PC-3 (cell line): ENCODE results near the gene SDK1.

Experiments
- EZH2phosphoT487 ChIP-seq: fragments of 300-600 bp; sonication (generic); IDR thresholded peaks from 2 replicates; pipeline ENCODE4 v1.6.1; 2018; ENCODE audit warnings: mild to moderate bottlenecking, antibody characterized with exemption, low read length, borderline replicate concordance
- TF ChIP-seq, protein P1 (sequence below): fragments of 300-600 bp; sonication (generic); conservative IDR thresholded peaks from 2 replicates; pipeline ENCODE4 v1.5.1; 2017; ENCODE audit warnings: antibody characterized with exemption, low read depth, mild to moderate bottlenecking, low read length

DNA sequence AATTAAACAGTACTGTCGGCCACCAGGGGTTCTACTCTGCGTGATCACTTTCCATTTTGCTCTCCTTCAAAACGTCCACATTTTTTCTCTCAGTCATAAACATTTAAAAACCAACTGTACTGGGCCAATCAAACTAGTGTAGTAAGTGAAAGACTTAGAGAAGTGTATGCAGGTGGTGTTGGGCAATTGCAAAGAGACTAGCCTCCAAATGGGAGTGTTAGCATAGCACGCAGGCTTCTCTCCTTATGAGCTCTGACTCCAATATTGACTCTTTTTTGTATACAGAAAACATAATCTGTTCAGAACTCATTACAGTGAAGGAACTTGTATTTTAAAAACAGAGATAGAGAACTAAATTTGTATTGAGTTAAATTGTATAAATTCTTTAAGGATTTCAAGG is 150.6 kb downstream of the SDK1 start:
- TF ChIP-seq, protein P1, sequence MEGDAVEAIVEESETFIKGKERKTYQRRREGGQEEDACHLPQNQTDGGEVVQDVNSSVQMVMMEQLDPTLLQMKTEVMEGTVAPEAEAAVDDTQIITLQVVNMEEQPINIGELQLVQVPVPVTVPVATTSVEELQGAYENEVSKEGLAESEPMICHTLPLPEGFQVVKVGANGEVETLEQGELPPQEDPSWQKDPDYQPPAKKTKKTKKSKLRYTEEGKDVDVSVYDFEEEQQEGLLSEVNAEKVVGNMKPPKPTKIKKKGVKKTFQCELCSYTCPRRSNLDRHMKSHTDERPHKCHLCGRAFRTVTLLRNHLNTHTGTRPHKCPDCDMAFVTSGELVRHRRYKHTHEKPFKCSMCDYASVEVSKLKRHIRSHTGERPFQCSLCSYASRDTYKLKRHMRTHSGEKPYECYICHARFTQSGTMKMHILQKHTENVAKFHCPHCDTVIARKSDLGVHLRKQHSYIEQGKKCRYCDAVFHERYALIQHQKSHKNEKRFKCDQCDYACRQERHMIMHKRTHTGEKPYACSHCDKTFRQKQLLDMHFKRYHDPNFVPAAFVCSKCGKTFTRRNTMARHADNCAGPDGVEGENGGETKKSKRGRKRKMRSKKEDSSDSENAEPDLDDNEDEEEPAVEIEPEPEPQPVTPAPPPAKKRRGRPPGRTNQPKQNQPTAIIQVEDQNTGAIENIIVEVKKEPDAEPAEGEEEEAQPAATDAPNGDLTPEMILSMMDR: no peak
- no peak for TF ChIP-seq EZH2phosphoT487
